Mesothelial cell of epicardium (in vitro differentiated cells): ENCODE results near the gene DNAJB4. TPM values are rescaled to one million over a fixed set of nuclear protein-coding genes. Genes with fewer than 3 reads are reported as not detected.

ENCODE experiments used
- DNase-seq, 2 experiments: peaks; one replicate each; pipeline ENCODE4 v3.0.0; 2021; ENCODE audit warnings: low spot score in 2 of 2; ENCODE audit not compliant: unreplicated experiment in 2 of 2
- H3K27ac Mint-ChIP-seq: 2 replicates; pipeline ENCODE4 v1.8.0; 2021; ENCODE audit warnings: mixed read lengths
- H3K27me3 Mint-ChIP-seq: 2 replicates; pipeline ENCODE4 v1.8.0; 2021; ENCODE audit warnings: low read depth, mixed read lengths
- H3K36me3 Mint-ChIP-seq: 2 replicates; pipeline ENCODE4 v1.8.0; 2021; ENCODE audit warnings: mixed read lengths
- H3K4me1 Mint-ChIP-seq: 2 replicates; pipeline ENCODE4 v1.8.0; 2021; ENCODE audit warnings: mixed read lengths
- H3K4me3 Mint-ChIP-seq: 2 replicates; pipeline ENCODE4 v1.8.0; 2021; ENCODE audit warnings: mild to moderate bottlenecking, moderate library complexity, mixed read lengths
- H3K9me3 Mint-ChIP-seq: 2 replicates; pipeline ENCODE4 v1.8.0; 2021; ENCODE audit warnings: mixed read lengths
- total RNA-seq: library from RNA; stranded (reverse); gene quantifications from 3 replicates; pipeline ENCODE4 v1.2.1, GENCODE V29; 2021
- TF ChIP-seq, protein P1 (sequence below): fragments of 200-600 bp; sonication (generic); IDR thresholded peaks from one replicate; pipeline ENCODE4 v1.5.0; 2021; ENCODE audit warnings: antibody characterized with exemption; ENCODE audit not compliant: unreplicated experiment

DNAJB4 gene
- total RNA-seq, 1 donor from 2014 or later = 48.0 TPM

DNA sequence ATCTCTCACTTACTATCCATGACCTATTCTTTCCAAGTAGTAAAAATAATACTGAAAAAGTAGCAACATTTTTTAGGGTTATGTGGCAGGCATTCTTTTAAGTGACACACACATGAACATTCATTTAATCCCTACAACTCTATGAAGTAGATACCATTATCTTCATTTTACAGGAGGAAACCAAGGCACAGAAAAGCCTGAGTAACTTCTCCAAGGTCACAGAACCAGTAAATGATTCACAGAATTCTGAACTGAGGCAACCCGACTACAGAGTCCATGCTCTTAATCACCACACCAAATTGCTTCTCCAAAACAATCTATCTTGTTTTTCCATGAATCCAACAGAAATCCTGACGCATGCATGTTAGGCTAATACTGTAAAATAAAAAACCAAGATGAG, 43.3 kb upstream of the DNAJB4 start:
- peaks cover 64% of the 10 kb centered on the region for H3K36me3 Mint-ChIP-seq
- no peak for DNase-seq

DNA sequence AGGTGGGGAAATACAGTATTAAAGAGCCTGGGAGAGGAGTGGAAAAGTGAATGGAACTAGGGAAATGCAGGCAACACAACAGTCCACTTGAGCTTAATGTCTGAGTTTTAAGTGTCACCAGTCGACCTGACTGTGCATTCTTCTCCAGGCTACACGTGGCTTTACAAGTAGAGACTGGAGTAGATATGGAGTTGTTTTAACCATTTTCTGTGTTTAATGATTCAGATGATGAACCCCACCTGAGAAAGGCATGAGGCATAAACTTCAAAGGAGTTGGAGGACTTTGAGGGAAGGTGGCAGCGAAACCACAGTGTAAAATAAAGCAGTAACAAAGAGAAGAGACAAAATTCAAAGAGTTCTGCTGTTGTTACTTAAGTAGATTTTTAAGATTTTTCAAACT, 38.4 kb upstream of the DNAJB4 start:
- Mint-ChIP-seq H3K4me1 (peaks cover 7% of the 10 kb centered on the region), H3K4me3 (no peak overlapping the region), H3K36me3 (peaks cover 52% of the 10 kb centered on the region), H3K27ac (peak overlapping the region; percentile 54), H3K27me3 (no peaks in the 10 kb centered on the region), H3K9me3 (no peaks in the 10 kb centered on the region)
- DNase-seq = no peak
- TF ChIP-seq, protein P1, sequence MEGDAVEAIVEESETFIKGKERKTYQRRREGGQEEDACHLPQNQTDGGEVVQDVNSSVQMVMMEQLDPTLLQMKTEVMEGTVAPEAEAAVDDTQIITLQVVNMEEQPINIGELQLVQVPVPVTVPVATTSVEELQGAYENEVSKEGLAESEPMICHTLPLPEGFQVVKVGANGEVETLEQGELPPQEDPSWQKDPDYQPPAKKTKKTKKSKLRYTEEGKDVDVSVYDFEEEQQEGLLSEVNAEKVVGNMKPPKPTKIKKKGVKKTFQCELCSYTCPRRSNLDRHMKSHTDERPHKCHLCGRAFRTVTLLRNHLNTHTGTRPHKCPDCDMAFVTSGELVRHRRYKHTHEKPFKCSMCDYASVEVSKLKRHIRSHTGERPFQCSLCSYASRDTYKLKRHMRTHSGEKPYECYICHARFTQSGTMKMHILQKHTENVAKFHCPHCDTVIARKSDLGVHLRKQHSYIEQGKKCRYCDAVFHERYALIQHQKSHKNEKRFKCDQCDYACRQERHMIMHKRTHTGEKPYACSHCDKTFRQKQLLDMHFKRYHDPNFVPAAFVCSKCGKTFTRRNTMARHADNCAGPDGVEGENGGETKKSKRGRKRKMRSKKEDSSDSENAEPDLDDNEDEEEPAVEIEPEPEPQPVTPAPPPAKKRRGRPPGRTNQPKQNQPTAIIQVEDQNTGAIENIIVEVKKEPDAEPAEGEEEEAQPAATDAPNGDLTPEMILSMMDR = no peak

More for the DNA sequence above, 43.3 kb upstream of the DNAJB4 start:
- no peak overlapping the region for H3K27ac Mint-ChIP-seq
- no peak overlapping the region for H3K4me3 Mint-ChIP-seq
- TF ChIP-seq, protein P1 = no peak
- H3K27me3 Mint-ChIP-seq = no peaks in the 10 kb centered on the region
- H3K4me1 Mint-ChIP-seq = no peaks in the 10 kb centered on the region
- no peaks in the 10 kb centered on the region for H3K9me3 Mint-ChIP-seq

DNA sequence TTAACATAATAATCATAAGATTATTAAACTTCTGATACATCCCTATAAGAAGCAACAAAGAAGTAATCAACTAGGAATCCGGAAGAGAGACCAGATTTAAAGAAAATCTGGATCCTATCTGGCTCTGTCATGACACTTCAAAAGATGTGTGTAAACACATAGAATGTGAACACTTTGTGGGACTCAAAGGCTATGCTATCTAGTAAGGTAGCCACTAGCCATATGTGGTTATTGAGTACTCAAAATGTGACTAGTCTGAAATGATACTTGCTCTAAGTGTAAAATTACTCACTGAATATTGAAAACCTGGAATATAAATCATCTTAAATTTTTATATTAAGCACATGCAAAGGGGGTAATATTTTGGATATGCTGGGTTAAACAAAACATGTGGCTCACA, 34.5 kb upstream of the DNAJB4 start:
- H3K9me3 Mint-ChIP-seq = no peaks in the 10 kb centered on the region
- peaks cover 27% of the 10 kb centered on the region for H3K36me3 Mint-ChIP-seq
- H3K27ac Mint-ChIP-seq = no peak overlapping the region
- TF ChIP-seq, protein P1 = no peak
- H3K27me3 Mint-ChIP-seq = no peaks in the 10 kb centered on the region
- no peak for DNase-seq
- H3K4me1 Mint-ChIP-seq = peaks cover 20% of the 10 kb centered on the region
- H3K4me3 Mint-ChIP-seq = no peak overlapping the region

DNA sequence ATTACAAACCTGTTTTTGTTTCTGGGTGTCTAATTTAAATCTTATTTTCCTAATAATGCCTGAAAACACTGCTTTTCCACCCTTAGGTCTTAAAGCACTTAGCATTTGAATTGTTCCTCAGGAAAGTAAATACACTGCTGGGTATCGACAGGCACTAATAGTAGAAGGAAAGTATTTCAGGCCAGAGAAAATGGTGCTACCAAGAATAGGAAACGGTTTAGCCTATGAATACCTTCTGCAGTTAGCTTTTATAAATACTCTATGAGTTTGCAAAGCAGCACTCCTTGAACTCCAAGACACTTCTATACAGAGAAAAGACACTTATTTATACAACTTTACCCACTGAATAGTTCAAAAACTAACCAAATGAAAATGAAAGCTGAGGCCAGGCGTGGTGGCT, 32.7 kb upstream of the DNAJB4 start:
- DNase-seq = no peak
- TF ChIP-seq, protein P1 = no peak
- Mint-ChIP-seq H3K4me3 (no peak overlapping the region), H3K4me1 (peaks cover 36% of the 10 kb centered on the region), H3K27ac (peak overlapping the region; percentile 4), H3K27me3 (no peaks in the 10 kb centered on the region), H3K36me3 (peaks cover 20% of the 10 kb centered on the region), H3K9me3 (no peaks in the 10 kb centered on the region)

DNA sequence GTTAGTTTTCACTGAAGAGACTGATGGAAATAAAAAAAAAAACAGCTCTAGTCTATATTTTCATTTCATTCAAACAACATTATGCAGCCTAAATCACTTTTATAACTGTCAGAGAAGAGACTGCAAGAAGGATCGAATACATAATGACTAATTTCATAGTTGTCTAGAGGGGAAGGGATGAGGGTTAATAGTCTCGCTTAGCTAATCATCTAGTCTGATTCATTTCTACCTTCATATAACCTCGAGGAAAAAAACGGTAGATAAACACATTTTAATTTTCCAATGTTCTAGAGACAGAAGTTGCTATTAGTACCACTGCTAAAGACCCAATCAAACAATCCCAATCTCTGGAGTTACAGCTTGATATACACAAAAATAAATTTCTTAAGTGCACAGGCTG, 29.4 kb upstream of the DNAJB4 start:
- TF ChIP-seq, protein P1 = no peak
- no peaks in the 10 kb centered on the region for H3K27me3 Mint-ChIP-seq
- peaks cover 37% of the 10 kb centered on the region for H3K4me1 Mint-ChIP-seq
- no peak for DNase-seq
- H3K9me3 Mint-ChIP-seq = no peaks in the 10 kb centered on the region
- H3K4me3 Mint-ChIP-seq = no peak overlapping the region
- H3K27ac Mint-ChIP-seq = peak overlapping the region; percentile 92
- H3K36me3 Mint-ChIP-seq = peaks cover 8% of the 10 kb centered on the region

DNA sequence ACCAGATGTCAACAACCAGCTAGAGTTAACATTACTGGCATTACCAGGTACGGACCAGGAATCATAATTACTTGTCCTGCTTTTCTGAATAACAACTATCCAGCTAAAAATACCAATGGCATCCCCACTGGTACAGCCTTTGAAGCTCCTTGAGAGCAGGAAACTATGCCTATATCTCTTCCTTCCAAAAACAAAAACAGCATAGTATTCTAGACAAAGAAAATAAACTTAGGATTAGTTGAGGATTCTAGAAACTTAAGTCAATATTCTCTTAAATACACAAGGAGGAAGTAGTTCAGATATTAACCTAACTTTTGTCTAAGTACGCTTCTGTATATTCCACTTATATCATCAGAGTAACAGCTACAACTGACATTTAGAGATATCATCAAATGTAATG, 28.8 kb upstream of the DNAJB4 start:
- Mint-ChIP-seq H3K36me3 (peaks cover 9% of the 10 kb centered on the region), H3K27me3 (no peaks in the 10 kb centered on the region), H3K27ac (peak overlapping the region; percentile 92)

More for the DNA sequence above, 28.8 kb upstream of the DNAJB4 start:
- no peaks in the 10 kb centered on the region for H3K9me3 Mint-ChIP-seq
- peaks cover 42% of the 10 kb centered on the region for H3K4me1 Mint-ChIP-seq
- no peak for DNase-seq
- no peak overlapping the region for H3K4me3 Mint-ChIP-seq
- TF ChIP-seq, protein P1 = no peak
